IPS-NIHi7 (cell line): Measurements from ENCODE around the gene CLTB.
"Not testable (repeated sequence)": the region's sequence is repeated elsewhere in the genome, so short reads cannot be mapped to it uniquely, and the experiment has no call there.

ENCODE experiments used
- DNase-seq: peaks from one replicate; pipeline ENCODE4 v3.0.0; 2012; ENCODE audit warnings: mixed read lengths; ENCODE audit errors: extremely low spot score

The CLTB gene

DNA sequence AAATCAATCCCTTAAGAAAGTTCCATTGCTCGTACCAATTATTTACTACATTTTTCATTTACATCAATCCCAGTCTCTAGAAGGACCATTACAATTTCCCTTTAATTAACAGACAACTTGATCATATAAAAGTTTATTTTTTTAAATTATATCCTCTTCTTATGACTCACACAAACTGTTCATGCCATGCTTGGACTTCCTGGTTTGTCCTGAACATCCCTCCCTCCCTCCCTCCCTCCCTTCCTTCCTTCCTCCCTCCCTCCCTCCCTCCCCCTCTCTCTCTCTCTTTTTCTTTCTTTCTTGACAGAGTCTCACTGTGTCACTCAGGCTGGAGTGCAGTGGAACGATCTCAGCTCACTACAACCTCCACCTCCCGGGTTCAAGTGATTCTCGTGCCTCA lies 11.6 kb upstream of the CLTB start:
- no peak for DNase-seq

DNA sequence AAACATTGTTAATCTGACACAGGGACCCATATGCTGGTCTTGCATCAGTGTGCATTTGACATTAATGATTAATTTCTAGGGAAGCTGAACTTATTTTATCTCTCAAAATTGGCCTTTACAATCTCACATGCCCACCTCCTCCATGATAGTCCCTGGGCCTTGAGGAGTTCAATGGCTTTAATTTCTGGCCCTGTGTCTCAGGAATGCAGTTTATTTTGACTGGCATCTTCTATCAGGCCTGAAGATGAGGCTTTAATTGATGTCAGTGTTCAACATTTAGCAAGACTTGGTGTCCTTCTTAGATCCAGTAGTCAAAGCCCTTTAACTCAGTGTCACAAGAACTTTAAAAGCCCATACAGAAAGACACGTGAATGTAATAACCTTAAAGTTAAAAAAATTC lies 10.5 kb upstream of the CLTB start:
- DNase-seq = no peak

DNA sequence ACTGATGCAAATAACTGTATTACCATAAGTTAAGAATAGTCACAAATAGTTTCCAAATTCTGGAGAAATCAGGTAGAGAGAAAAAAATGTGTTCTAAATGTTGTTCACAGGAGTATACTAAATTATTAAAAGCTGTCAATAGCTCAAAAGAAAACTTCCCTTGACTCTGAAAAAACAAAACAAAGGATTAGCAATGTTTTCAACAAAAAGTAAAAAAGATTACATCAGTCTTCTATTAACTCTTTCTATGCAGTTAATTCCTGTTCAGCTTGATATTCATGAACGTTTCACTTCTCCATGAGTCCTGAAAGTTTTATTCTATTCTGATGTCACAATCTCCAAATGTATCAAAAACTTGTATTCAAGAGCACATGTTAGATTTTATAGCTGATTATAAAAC lies 9.5 kb upstream of the CLTB start:
- no peak for DNase-seq

DNA sequence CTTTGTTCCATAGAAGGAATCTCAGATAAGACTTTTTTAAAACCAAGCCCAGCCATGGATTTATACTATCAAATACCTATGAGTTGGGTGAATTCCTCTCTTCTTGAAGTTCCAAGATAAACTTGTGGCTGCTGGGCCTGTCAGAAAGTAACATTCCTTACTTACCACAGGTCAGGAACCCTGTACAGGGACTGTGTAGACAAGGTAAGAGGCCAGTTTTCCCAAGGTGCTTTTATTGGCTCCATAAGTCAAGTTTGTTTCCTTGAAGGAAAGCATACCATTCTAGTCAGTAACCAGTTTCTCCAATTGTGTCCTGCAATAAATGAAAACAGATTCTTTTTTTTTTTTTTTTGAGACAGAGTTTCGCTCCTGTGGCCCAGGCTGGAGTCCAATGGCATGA lies 8.8 kb upstream of the CLTB start:
- no peak for DNase-seq

DNA sequence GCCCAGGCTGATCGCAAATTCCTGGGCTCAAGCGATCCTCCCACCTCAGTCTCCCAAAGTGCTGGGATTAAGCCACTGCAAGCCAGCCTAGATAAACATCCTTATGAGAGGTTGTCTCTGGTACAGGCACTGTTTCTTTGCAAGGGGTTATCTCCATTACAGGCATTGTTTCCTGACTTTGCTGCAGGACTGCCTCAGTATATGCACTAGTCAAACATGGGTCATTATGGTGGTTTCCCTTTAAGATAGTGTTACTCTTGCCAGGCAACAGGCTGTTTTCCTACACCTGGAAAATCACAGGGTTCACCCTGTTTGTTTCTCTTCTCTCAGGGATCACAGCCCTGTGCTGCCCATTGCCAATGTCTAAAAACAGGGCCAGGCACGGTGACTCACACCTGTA lies 7.8 kb upstream of the CLTB start:
- DNase-seq = no peak

DNA sequence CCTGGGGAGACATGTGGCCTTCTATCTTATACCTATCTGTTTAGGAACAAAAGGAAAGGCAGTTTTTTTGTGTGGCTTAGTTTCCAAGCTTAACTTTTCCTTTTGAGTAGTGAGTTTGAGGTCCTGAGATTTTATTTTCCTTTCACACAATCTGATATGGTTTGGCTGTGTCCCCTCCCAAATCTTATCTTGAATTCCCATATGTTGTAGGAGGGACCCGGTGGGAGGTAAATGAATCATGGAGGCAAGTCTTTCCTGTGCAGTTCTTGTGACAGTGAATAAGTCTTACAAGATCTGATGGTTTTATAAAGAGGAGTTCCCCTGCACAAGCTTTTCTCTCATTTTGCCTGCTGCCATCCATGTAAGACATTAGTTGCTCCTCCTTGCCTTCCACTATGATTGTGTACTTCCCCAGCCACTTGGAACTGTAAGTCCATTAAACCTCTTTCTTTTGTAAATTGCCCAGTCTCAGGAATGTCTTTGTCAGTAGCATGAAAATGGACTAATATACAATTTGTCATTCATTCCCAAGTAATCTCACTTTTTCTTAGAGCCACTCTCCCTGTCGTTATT lies 4.7 kb upstream of the CLTB start:
- DNase-seq = no peak

DNA sequence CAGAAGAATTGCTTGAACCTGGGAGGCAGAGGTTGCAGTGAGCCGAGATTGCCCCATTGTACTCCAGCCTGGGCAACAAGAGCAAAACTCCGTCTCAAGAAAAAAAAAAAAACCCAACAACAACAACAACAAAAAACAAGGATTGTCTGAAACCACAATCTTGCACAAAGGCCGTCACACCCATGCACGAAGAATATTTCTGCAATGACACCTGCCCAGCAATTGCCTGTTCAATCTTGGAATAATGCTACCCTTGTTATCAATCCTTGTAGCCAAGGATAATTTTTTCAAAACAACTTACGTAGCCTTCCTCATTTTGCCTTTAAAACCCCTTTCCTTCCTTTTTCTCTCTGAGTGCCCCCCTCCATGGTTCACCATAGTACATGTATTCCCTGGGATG lies 3.7 kb upstream of the CLTB start:
- no peak for DNase-seq

DNA sequence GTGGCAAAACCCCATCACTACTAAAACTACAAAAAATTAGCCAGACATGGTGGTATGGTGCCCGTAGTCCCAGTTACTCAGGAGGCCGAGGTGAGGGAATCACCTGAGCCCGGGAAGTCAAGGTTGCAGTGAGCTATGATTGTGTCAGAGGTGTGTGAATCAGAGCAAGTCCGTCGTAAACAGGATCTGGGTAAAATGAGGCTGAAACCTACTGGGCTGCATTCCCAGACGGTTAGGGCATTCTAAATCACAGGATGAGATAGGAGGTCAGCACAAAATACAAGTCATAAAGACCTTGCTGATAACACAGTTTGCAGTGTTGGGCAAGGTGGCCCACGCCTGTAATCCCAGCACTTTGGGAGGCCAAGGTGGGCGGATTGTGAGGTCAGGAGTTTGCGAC lies 1.9 kb upstream of the CLTB start:
- no peak for DNase-seq

DNA sequence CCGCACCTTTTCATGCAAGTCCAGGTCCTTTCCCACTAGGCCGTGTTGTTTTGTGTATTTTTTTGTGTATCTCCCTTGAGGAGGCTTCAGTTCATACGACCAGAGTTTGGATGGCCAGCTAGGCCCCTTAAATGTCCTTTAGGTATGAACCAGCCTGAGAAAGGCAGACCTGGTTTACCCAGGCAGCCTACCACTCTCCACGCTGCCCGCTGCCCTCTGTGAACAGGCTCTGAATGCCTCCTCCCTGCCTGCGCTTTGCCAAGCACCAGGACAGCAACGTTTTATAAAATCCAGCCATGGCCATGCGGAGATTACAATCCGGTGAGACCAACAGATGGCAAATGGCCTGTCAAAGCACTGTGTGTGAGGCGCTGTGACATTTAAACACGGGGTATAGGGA lies 626 bp upstream of the CLTB start:
- no peak for DNase-seq

DNA sequence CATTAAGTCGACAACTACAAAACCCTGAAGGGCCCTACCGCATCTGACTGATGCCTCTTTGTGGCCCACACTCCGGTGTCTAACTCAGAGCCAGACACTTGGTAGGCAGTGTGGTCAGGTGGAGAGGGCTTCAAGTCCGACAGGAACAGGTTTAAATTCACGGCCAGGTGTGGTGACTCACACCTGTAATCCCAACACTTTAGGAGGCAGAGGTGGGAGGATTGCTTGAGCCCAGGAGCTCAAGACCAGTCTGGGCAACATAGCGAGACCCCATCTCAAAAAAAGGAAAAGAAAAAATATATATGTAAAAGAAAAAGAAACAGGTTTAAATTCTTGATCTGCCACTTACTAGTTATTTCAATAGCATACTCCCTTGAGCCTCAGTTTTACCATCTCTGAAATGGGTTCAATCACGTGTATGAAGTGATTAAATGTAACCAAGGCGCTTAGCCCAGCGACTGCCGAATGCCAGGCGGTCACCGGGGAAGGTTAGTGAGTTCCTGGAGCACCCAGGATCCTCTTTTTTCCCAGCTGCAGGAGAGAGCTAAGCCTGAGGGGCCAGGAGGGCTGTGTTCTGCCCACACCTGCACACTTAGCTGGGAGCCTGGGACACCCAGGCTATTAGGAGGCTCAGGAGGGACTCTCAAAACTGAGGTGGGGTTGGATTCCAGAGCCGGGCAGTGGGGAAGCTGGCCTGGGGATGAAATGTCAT lies 943 bp downstream of the CLTB start:
- DNase-seq = no peak

DNA sequence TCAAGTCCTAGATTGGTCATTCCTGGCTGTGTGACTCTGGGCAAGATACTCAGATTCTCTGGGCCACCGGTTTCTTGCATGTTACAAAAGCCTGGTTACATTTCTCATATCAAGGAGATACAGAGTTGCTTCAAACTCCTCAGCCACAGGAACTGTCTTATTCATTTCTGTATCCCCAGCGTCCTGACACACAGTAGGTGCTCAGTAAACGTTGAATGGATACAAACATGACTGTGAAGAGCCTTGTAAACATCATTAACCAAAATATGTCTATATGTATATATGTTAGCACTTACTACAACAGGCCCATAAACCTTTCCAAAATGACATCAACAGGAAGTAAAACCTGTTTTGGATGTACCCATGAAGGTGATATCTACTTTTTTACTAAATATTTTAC lies 1.6 kb downstream of the CLTB start:
- DNase-seq = no peak

DNA sequence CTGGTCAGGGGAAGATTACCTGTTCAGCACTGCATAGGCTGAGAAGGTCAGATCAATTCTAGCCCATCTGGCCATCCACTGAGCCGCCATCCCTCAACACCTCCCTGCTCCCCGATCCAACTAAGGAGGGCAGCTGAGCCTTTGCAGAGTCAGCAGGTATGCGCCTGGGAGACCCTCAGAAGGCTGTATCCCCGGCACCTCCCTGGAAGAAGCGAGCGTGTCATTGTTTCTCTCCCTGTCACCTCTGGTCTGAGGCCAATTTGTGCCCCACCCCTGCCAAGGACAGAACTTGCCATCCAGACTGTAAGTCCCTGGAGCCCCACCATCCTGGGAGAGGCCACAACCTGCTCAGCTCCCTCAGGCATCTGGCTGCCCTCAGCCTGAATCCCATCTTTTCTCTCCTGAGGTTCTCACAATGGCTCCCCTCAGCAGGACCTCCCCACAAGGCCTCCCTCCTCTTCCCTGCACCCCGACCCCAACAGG lies 2.6 kb downstream of the CLTB start:
- DNase-seq = no peak

DNA sequence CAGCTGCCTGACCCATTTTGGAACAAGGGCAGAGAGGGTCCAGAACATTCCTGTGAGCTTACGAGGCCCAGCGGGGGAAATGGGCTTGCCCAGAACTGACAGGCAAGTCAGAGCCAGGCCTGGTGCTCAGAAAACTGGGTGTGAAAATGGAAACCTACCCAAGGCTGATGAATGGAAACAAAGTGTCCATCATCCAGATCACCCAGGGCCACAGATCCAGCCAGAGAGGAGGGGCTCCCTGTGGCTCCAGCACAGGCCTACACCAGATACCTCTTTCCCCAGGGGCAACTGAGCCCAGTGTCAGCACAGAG lies 3.1 kb downstream of the CLTB start:
- peak; percentile 7 for DNase-seq

DNA sequence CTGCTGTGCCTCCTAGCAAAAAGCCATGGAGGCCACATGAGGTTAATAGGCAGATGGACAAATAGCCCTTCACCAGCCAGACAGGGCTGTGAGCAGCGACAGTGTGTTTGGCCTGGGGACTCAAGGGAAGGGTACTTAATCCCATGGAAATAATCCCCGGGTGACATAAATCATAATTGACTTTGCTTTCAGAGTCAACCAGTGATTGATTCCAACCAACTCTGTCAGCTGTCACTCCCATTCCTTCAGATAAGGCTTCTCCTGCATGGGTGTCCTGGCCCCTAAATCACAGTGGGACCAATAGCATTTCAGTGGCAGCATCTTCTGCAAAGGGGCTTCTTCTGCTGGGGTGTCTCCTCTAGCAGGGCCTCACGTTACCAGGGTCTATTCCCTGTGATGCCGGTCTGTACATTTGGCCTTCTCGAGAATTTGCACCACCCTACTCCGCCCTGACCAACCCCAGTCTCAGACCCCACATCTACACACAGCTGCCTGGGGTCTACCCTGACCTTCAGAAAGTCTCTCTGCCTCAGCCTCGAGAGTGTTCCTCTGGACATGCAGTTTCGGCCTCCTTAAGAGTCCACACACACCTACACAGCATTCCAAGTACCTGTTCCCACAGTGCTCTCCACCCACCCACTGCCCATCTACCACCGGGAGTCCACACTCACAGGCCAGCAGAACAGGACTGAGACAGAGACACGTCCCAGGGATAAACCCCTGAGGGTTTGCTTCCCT lies 3.7 kb downstream of the CLTB start:
- DNase-seq = no peak

DNA sequence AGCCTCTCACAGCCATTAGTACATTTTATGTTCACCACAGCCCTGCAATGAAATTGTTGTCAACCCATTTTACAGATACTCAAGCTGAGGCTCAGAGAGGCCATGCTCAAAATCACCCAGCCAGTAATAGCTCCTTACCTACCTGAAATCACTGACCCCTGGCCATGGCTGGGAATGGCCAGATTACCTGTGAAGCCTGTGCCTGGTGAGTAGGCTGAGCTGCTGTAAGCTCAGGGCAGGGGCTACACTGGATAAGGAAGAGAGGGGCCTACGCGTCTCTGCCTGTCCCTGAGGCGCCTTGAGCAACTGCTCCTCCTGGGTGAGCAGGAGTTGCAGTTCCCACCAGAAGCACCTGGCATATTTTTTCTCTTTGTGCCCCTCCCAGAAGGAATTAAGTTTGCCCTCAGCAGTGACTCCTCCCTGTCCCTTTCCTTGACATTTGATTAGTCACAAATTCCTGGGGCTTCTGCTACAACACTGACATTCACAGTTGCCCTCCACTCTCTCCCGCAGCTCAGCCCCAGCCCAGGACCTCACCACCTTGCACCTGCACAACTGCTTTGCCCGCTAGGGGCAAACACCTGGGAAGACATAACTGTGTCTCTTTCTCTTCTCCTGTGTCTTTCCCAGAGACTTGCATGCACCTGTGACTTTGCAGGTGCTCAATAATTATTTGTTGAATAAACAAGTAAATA lies 5.7 kb downstream of the CLTB start:
- DNase-seq = peak; percentile 9

DNA sequence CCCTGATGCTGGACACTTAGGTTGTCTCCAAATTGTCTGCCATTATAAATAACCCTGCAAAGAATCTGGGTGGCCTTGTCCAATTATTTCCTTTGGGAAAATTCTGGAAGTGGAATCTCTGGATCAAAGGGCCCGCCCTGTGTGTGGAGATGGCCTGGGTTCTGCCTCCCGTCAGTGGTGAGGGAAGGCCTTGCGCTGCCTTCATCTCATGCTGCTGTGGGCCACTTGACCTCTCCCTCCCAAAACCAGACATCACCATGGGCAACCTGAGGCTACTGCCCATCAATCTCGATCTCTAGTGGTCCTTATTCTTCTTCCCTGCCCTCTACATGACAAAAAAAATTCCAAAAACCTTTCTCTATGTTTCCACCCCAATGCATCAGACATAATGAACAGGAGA lies 6.6 kb downstream of the CLTB start:
- no peak for DNase-seq

DNA sequence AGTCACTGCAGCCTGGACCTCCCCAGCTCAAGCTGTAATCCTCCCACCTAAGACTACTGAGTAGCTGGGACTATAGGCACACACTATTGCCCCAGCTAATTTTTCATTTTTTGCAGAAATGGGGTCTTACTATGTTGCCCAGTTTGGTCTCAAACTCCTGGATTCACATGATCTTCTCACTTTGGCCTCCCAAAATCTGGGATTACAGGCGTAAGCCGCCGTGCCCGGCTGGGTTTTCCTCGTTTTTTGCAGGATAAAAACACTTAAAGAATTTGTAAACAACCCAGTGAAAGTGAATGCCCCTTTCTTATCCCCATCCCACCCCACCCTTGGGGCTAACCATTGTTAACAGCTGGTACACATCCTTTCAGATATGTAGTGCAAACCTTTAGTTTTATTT lies 7.7 kb downstream of the CLTB start:
- no peak for DNase-seq

DNA sequence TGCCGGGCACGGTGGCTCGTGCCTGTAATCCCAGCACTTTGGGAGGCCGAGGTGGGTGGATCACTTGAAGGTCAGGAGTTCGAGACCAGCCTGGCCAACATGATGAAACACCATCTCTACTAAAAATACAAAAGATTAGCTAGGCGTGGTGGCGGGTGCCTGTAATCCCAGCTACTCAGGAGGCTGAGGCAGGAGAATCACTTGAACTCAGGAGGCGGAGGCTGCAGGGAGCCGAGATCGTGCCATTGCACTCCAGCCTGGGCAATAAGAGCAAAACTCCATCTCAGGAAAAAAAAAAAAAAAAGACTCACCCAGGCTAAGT lies 8.1 kb downstream of the CLTB start:
- not testable (repeated sequence) for DNase-seq

DNA sequence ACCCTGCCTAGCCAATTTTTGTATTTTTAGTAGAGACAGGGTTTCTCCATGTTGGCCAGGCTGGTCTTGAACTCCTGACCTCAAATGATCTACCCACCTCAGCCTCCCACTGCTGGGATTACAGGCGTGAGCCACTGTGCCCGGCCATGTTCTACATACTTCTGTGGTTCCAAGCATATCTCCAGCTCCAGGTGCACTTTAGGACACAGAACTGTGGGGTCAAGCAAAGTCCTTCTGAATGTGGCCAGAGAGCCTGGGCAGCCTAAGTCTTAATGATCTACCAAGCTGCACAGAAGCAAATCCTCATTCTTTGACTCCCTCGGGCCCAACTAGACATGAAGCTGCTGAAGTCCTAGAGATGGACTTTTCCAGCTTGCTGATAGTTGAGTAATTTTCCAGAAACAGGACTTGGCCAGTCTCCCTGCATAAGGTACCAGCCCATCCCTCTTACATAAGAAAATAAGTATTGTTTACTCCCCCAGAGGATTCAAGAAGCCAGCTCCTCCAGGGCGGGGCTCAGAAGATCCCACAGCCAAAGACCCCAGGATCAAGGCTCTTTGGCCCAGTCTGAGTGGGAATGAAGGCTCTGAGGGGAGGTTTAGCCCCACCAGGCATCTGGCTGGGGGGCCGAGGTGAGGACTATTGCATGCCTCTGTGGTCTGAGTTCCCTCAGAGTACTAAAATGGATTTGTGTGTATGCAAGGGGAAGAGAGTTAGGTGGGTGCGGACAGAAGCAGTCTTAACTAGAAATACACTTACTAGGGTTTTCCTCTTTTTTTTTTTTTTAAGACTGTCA lies 8.7 kb downstream of the CLTB start:
- DNase-seq = no peak

DNA sequence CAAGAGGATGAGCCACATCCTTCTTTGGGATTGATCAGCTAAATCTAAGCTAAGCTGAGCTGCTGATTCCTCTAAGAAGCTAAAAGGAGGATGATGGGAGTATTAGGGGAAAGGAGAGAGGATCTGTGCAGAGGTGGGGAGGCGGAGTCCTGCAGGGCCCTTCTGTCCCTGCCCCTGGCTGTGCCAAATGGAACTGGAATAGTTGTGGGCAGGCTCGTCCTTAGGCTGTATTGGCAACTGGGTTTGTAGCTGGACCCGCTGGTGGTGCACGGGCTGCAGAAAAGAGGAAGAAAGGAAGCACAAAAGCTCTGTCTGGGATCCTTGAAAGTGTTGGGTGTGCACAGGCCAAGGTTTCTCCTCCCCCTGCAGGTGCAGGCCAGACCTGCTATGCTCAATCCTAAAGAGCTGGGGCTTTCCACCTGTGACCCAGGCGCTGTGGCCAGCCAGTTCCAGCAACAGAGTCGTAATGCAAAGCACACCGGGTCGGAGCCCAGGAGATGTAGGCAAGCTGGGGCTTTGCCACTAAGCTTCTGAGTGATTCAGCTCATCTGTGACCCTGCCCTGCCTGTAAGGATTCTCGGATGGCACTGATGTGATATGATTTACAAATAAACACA lies 9.8 kb downstream of the CLTB start:
- no peak for DNase-seq

DNA sequence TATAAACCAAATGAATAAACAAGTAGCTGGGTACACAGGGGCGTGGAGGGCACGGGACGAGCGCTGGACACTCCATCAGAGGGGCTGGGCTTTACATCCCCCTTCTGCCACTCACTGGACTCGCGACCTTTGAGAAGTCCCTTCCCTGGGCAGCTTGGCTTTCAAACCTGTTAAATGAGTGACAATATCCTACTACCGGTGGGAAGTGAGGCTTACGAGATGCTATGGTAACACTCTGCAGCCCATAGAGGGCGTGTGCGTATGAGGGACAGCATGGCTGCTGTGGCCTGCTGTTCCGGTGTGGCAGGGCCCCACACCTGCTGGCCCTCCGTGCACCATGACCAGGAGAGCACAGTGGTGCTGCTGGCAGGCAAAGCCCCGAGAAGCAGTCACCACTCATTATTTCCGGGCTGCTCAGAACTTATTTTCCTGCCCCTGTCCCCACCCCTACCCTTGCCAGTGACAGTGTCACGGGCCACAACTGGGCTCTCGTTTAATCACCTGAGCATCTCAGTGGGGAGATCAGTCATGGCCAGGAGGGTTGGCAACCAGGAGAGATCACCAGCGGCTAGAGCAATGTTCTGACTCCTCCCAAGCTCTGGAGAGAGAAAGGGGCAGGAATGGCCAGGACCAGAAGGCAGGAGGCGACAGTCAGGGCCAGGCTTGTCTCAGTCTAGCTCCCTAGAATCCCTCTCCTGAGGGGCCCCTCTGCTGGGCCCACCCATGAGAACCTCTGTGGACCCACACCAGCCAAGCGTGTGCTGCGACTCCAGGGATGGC lies 10.5 kb downstream of the CLTB start:
- peak; percentile 74 for DNase-seq
